Stimulated activated CD8-positive, alpha-beta memory T cell treated with anti-CD3 and anti-CD28 coated beads, Interleukin-12 subunit alpha, Interleukin-12 subunit beta, amount 100 ng/mL, for 24 hours (primary cell): Measurements from ENCODE around the gene SUCLG2.
"Not testable (repeated sequence)": the region's sequence is repeated elsewhere in the genome, so short reads cannot be mapped to it uniquely, and the experiment has no call there.

Experiments used
- DNase-seq: peaks from one replicate; pipeline ENCODE4 v3.0.0-alpha.2; 2020; ENCODE audit errors: extremely low read depth

Gene SUCLG2

GRCh38 chr3:67561266-67561665 is 93.1 kb downstream of the SUCLG2 start:
- no peak for DNase-seq

GRCh38 chr3:67559029-67559605 is 95.3 kb downstream of the SUCLG2 start:
- no peak for DNase-seq

- no peak for DNase-seq
Measured at GRCh38 chr3:67558426-67558825, 96.0 kb downstream of the SUCLG2 start.

GRCh38 chr3:67557848-67558355 is 96.5 kb downstream of the SUCLG2 start:
- no peak for DNase-seq

GRCh38 chr3:67551361-67552016 is 102.9 kb downstream of the SUCLG2 start:
- no peak for DNase-seq

- no peak for DNase-seq
Measured at GRCh38 chr3:67550541-67550940, 103.9 kb downstream of the SUCLG2 start.

GRCh38 chr3:67542502-67543250 is 111.7 kb downstream of the SUCLG2 start:
- DNase-seq = not testable (repeated sequence)

- no peak for DNase-seq
Measured at GRCh38 chr3:67540198-67540894, 114.1 kb downstream of the SUCLG2 start.

GRCh38 chr3:67537203-67537602 is 117.2 kb downstream of the SUCLG2 start:
- not testable (repeated sequence) for DNase-seq

- no peak for DNase-seq
Measured at GRCh38 chr3:67535006-67535405, 119.4 kb downstream of the SUCLG2 start.

GRCh38 chr3:67534594-67534993 is 119.8 kb downstream of the SUCLG2 start:
- DNase-seq = no peak

GRCh38 chr3:67531181-67532101 is 123.0 kb downstream of the SUCLG2 start:
- DNase-seq = no peak

- no peak for DNase-seq
Measured at GRCh38 chr3:67529915-67530314, 124.5 kb downstream of the SUCLG2 start.

- no peak for DNase-seq
Measured at GRCh38 chr3:67529337-67529736, 125.1 kb downstream of the SUCLG2 start.

- no peak for DNase-seq
Measured at GRCh38 chr3:67526246-67526645, 128.2 kb downstream of the SUCLG2 start.

GRCh38 chr3:67524046-67524445 is 130.4 kb downstream of the SUCLG2 start:
- no peak for DNase-seq

GRCh38 chr3:67522081-67522480 is 132.3 kb downstream of the SUCLG2 start:
- DNase-seq = no peak

GRCh38 chr3:67521053-67521646 is 133.3 kb downstream of the SUCLG2 start:
- DNase-seq = no peak

GRCh38 chr3:67518236-67518635 is 136.2 kb downstream of the SUCLG2 start:
- no peak for DNase-seq

- DNase-seq = no peak
Measured at GRCh38 chr3:67517781-67518180, 136.6 kb downstream of the SUCLG2 start.

- no peak for DNase-seq
Measured at GRCh38 chr3:67516496-67516895, 137.9 kb downstream of the SUCLG2 start.
